ENCODE data around the gene LRRC26.

The LRRC26 gene

GRCh38 chr9:137167747-137168572, 1.9 kb downstream of the LRRC26 start:
- DNase-seq (ENCODE audit: low read depth in 2 of 2): no peak

- DNase-seq (ENCODE audit: low read depth in 2 of 2): no peak
Observed at GRCh38 chr9:137167277-137167746, 2.5 kb downstream of the LRRC26 start.

DNA sequence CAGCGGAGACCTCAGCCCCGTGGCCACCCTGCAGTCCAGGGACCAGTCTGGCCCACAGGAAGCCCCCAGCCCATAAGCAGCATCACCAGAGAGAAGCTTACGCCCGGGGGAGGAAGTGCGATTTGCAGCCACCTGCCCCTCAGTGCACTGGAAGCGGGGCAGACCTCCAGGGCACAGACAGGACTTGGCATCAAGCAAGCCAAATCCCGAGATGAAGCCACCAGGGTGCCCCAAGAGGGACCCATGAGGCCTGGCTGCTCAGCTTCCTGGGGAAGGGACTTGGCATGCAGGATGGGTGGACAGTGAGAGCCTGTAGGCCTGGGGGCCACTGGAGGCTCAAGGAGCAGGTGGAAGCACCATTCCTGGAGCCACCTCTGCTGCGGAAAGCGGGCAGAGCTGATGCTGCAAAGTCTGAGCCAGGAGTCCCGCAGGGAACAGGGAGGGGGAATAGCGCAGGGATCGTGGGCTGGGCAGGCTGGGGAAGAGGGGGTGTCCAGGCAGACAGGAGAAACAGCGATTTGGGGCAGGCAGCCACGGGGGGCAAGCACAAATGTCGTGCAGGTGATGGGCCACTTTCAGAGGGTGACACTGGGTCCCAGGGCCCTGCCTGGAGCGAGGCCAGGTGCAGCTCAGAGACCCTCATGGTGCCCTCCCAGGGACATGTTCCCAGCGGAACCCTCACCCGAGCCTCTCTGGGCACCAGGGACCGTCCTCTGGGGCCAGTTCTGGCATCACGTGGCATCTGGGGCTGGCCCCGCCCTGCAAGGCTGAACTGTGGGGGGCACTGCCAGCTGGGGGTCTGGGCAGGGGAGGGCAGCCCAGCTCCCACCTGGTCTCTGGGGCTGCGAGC, 3.2 kb downstream of the LRRC26 start:
- DNase-seq (ENCODE audit: low read depth in 2 of 2): no peak

GRCh38 chr9:137165250-137165836, 4.5 kb downstream of the LRRC26 start:
- no peak for DNase-seq (ENCODE audit: low read depth in 2 of 2)

DNA sequence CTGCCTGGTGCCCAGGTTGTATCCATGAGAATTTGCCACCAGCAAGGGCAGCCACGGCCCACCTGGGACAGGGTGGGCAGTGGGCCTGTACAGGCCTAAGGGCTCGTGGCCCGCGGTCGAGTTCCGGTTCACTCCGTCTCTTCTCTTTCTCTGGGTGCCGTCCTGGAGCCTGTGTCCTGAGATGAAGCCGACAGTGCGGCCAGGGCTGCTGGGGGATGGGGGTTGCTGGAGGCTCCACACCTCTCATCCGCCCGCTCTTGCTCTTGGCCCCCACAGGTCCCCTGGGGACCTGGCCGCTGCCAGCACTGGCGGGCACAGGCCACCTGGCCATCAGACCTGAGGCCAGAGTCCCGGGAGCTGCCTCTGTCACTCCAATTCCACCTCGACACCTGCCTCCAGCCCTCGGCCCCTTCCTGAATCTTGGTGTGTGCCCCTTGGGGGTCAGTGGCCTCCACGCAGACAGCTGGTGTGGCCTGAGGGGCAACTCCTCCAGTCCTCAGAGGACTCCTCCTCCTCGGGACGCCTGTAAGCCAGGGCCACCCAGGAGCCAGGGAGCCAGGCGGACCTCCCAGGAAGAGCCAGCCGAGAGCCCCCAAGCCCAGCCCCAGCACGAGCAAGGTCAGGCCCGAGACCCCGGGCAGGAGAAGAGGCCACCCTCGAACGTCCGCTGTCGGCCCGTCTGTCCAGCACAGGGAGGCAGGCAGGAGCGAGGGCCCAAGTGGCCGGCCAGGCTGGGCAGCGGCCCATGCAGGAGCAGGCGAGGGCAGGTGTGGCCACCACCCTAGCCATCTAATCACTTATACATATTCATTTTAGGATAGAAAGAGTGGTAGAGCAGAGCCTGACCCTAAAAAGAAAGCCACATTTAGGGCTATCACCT, 5.2 kb downstream of the LRRC26 start:
- no peak for DNase-seq (ENCODE audit: low read depth in 2 of 2)

- no peak for DNase-seq (ENCODE audit: low read depth in 2 of 2)
Observed at GRCh38 chr9:137163805-137164204, 6.0 kb downstream of the LRRC26 start.

DNA sequence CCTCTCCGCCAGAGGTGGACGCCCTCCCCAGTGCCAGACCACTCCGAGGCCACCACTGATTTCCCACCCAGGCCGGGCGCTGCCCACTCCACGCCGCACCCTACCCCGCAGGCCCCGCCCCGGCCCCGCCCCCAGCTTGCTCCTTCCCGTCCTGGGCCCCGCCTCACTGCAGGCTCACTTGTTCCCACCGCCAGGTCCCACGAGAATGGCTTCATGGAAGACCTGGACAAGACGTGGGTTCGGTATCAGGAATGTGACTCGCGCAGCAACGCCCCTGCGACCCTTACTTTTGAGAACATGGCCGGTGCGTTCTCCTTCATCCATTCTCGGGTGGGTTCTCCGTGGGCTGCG, 6.5 kb downstream of the LRRC26 start:
- DNase-seq (ENCODE audit: low read depth in 2 of 2): no peak

DNA sequence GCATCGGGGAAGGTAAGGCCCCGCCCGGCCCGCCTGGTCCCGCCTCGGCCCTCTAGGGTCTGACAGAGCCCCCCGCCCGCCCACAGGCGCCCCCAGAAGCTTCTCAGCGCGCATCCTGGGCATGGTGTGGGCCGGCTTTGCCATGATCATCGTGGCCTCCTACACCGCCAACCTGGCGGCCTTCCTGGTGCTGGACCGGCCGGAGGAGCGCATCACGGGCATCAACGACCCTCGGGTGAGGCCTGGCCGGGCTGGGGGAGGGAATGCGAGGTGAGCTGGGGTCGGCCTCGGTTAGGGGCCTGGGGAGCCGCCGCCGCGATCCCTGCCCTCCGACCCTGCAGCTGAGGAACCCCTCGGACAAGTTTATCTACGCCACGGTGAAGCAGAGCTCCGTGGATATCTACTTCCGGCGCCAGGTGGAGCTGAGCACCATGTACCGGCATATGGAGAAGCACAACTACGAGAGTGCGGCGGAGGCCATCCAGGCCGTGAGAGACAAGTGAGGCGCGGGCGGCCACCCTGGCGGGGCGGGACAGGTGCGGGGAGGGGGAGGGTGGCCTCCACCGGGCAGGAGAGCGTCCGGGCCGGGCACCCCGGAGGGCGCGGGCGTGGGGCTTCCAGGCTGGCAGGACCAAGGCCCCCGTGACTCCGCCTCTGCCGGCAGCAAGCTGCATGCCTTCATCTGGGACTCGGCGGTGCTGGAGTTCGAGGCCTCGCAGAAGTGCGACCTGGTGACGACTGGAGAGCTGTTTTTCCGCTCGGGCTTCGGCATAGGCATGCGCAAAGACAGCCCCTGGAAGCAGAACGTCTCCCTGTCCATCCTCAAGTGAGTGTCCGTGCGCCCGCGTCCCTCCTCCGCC, 7.1 kb downstream of the LRRC26 start:
- no peak for DNase-seq (ENCODE audit: low read depth in 2 of 2)

DNA sequence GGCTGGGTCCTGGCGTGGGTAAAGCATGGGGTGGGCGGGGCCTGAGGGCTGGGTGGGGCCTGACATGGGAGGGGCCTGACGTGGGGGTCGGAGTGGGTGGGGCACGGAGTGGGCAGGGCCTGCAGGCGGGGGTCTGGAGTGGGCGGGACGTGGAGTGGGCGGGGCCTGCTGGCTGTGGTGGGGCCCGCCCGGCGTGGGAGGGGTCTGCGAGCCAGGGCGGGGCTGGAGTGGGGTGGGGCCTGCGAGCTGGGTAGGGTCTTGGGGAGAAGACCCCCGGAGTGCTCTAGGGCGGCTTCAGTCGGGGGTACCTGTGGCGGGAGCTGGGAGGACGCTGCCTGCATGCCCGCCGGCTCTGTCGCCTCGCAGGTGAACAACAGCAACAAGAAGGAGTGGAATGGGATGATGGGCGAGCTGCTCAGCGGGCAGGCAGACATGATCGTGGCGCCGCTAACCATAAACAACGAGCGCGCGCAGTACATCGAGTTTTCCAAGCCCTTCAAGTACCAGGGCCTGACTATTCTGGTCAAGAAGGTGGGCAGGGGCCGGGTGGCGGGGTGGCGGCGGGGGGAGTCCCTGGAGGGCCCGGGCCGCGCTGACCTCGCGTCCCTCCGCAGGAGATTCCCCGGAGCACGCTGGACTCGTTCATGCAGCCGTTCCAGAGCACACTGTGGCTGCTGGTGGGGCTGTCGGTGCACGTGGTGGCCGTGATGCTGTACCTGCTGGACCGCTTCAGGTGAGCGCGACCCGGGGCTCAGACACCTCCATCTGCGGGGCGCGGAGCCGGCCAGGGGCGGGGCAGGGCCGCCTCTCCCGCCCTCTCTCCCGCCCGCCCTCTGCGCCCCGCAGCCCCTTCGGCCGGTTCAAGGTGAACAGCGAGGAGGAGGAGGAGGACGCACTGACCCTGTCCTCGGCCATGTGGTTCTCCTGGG, 8.0 kb downstream of the LRRC26 start:
- no peak for DNase-seq (ENCODE audit: low read depth in 2 of 2)

DNA sequence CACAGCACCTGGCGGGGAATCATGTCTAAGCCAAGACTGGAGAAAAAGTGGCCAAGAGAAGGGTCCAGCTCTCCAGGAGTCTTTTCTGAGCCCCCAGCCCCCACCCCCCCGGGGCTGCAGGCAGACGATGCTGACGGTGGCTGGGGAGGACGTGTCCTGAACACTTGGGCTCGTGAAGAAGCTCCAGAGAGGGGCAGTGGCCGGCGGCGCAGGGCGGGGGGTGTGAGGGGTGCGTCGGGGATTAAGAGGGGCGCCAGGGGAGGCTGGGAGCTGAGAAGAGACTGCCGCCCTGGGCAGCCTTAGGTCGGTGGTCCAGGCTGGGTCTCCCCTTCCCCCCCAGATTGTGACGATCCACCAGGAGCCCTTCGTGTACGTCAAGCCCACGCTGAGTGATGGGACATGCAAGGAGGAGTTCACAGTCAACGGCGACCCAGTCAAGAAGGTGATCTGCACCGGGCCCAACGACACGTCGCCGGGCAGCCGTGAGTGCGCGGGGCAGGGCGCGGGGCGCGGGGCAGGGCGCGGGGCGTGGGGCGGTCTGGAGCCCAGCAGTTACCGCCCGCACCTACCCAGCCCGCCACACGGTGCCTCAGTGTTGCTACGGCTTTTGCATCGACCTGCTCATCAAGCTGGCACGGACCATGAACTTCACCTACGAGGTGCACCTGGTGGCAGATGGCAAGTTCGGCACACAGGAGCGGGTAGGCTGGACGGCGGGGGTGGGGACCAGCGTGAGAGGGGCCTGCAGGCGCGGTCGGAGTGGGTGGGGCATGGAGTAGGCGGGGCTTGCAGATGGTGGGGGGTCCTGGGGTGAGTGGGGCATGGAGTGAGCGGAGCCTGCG, 8.9 kb downstream of the LRRC26 start:
- no peak for DNase-seq (ENCODE audit: low read depth in 2 of 2)

GRCh38 chr9:137160054-137160425, 9.8 kb downstream of the LRRC26 start:
- no peak for DNase-seq (ENCODE audit: low read depth in 2 of 2)

- no peak for DNase-seq (ENCODE audit: low read depth in 2 of 2)
Observed at GRCh38 chr9:137159105-137160053, 10.5 kb downstream of the LRRC26 start.

- DNase-seq (ENCODE audit: low read depth in 2 of 2): no peak
Observed at GRCh38 chr9:137158625-137159024, 11.2 kb downstream of the LRRC26 start.

DNA sequence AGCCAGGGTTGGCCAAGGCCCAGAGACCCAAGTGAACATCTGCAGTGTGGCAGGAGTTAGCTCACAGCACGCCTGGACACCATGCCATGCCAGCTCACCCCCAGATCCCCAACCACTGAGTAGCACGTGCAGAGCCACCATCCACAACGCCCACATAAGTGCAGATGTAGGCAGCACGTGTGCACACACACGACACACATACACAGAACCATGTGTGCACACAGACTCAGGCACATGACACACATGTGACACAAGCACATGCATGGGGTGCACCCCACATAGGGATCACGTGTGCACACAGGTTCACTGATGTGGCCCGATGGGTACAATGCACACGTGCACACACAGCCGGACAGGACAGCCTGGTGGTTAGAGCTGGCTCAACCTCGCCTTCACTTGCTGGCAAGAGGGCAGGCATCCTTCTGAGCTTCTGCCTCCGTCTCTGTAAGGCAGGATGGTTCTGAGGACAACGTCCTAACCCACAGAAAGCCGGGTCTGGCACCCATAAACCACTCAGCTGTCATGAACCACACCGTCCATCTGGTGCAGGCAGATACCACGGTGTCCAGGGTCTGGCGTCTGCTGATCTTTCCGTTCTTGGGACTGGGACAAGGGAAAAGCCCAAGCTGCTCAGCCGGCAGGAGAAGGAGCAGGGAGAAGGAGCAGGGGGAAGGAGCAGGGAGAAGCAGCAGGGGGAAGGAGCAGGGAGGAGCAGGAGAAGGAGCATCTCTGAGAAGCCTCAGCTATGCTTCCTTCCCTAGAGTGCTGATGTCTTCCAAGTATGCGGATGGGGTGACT, 12.0 kb downstream of the LRRC26 start:
- DNase-seq (ENCODE audit: low read depth in 2 of 2): no peak

- peak in 1 of 2 donors; percentile 47 for DNase-seq (ENCODE audit: low read depth in 2 of 2)
Observed at GRCh38 chr9:137156567-137157375, 13.1 kb downstream of the LRRC26 start.

All from stimulated activated CD8-positive, alpha-beta memory T cell treated with anti-CD3 and anti-CD28 coated beads, Interleukin-15, amount 100 ng/mL, for 48 hours (primary cell).